ENCODE results near the gene ACY1.
"Not testable (repeated sequence)": the region's sequence is repeated elsewhere in the genome, so short reads cannot be mapped to it uniquely, and the experiment has no call there.

The ACY1 gene

GRCh38 chr3:51986010-51986947, 2.9 kb downstream of the ACY1 start:
- H3K4me3 ChIP-seq (ENCODE audit: low read depth, low read length), result no peak overlapping the region
- H3K9me3 ChIP-seq, result no peaks in the 10 kb centered on the region
- DNase-seq, result no peak
- H3K36me3 ChIP-seq, result peaks cover 1% of the 10 kb centered on the region
- no peaks in the 10 kb centered on the region for H3K27me3 ChIP-seq
- peaks cover 1% of the 10 kb centered on the region; the same call in 1 of the 2 replicates for H3K4me1 ChIP-seq
- TF ChIP-seq CTCF (IDR thresholded peaks at IDR 0.05; ENCODE audit: low read depth, low read length), result no peak

- peaks cover 5% of the 10 kb centered on the region; the same call in 1 of the 2 replicates for H3K4me1 ChIP-seq
- H3K9me3 ChIP-seq, result no peaks in the 10 kb centered on the region
- no peak for TF ChIP-seq CTCF (IDR thresholded peaks at IDR 0.05; ENCODE audit: low read depth, low read length)
- no peak overlapping the region for H3K4me3 ChIP-seq (ENCODE audit: low read depth, low read length)
- peaks cover 12% of the 10 kb centered on the region for H3K36me3 ChIP-seq
- DNase-seq, result no peak
- H3K27me3 ChIP-seq, result no peaks in the 10 kb centered on the region
Observed at GRCh38 chr3:51987568-51987967, 4.2 kb downstream of the ACY1 start.

GRCh38 chr3:51988286-51989146, 5.2 kb downstream of the ACY1 start:
- Histone ChIP-seq H3K36me3 (peaks cover 21% of the 10 kb centered on the region), H3K4me1 (peaks cover 5% of the 10 kb centered on the region; the same call in 1 of the 2 replicates), H3K27me3 (no peaks in the 10 kb centered on the region), H3K9me3 (no peaks in the 10 kb centered on the region), H3K4me3 (ENCODE audit: low read depth, low read length) (no peak overlapping the region)
- TF ChIP-seq CTCF (IDR thresholded peaks at IDR 0.05; ENCODE audit: low read depth, low read length), result no peak
- no peak for DNase-seq

- not testable (repeated sequence) for H3K27me3 ChIP-seq; H3K4me1 ChIP-seq; H3K4me3 ChIP-seq (ENCODE audit: low read depth, low read length); DNase-seq; H3K9me3 ChIP-seq
- H3K36me3 ChIP-seq, result peaks cover 40% of the 10 kb centered on the region
Observed at GRCh38 chr3:51990501-51990971, 7.2 kb downstream of the ACY1 start.

- Histone ChIP-seq H3K36me3 (peaks cover 40% of the 10 kb centered on the region), H3K4me1 (peaks cover 5% of the 10 kb centered on the region; the same call in 1 of the 2 replicates), H3K9me3 (no peaks in the 10 kb centered on the region), H3K27me3 (no peaks in the 10 kb centered on the region), H3K4me3 (ENCODE audit: low read depth, low read length) (no peak overlapping the region)
- no peak for TF ChIP-seq CTCF (IDR thresholded peaks at IDR 0.05; ENCODE audit: low read depth, low read length)
- DNase-seq, result no peak
Observed at GRCh38 chr3:51992017-51992682, 8.8 kb downstream of the ACY1 start.

GRCh38 chr3:51993657-51994056, 10.3 kb downstream of the ACY1 start:
- peaks cover 40% of the 10 kb centered on the region for H3K36me3 ChIP-seq
- not testable (repeated sequence) for H3K4me1 ChIP-seq; H3K9me3 ChIP-seq; H3K27me3 ChIP-seq; H3K4me3 ChIP-seq (ENCODE audit: low read depth, low read length); DNase-seq
